Duodenal mucosa (tissue), 2 donors: ENCODE data around the gene RGS19.

Source experiments
- H3K27ac ChIP-seq: one replicate; pipeline ENCODE4 v1.7.0; 2013; ENCODE audit warnings: low read depth, low read length
- H3K27me3 ChIP-seq, 2 donors: one replicate each; pipeline ENCODE4 v1.7.0; 2013; ENCODE audit warnings: low read length in 2 of 2, control low read depth in 1 of 2; ENCODE audit not compliant: insufficient read depth in 2 of 2, control insufficient read depth in 1 of 2
- H3K36me3 ChIP-seq, 2 donors: one replicate each; pipeline ENCODE4 v1.7.0; 2013; ENCODE audit warnings: low read length in 2 of 2, control low read depth in 1 of 2; ENCODE audit not compliant: insufficient read depth in 2 of 2, control insufficient read depth in 1 of 2
- H3K4me1 ChIP-seq, 2 donors: one replicate each; pipeline ENCODE4 v1.7.0; 2013; ENCODE audit warnings: low read length in 2 of 2, control low read depth in 1 of 2; ENCODE audit not compliant: insufficient read depth in 2 of 2, control insufficient read depth in 1 of 2
- H3K4me3 ChIP-seq, 2 donors: one replicate each; pipeline ENCODE4 v1.7.0; 2013; ENCODE audit warnings: low read length in 2 of 2, low read depth in 1 of 2
- H3K9ac ChIP-seq, 2 donors: one replicate each; pipeline ENCODE4 v1.7.0; 2013; ENCODE audit warnings: low read length in 2 of 2, low read depth in 1 of 2
- H3K9me3 ChIP-seq, 2 donors: one replicate each; pipeline ENCODE4 v1.7.0; 2013; ENCODE audit warnings: low read length in 2 of 2, control low read depth in 1 of 2; ENCODE audit not compliant: control insufficient read depth in 1 of 2

Gene RGS19

DNA sequence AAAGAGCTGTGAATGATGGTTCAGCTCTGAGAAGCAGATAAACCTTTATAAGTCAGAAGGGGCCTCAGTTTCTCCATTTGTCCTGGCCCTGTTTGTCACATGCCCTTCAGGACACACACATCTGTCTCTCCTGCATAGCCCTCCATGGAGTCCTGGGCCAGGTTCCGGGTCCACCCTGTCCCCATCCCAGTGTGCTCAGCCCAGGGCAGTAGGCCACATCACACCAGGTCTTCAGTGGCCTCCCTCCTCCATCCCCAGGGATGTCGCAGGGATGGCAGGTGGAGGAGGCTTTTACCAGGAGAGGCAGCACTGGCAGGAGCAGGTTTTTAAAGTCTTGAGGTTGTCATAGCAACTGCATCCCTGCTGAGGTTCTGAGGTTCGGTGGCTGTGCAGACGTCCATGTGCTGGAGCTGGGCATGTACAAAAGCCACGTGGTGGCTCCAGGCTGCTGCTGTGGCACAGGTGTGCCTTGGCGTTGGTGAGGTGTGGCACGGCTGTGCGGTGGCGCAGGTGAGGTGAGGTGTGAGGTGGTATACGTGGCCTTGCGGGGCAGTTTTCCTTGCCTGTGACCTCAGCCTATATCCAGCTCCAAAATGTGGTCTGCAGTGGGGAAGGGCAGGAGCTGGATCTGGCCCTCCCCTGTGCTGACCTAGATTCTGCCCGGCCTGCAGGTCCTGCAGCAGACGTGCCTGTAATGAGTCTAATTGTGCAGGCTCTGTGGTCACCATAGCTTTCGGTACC is 36.0 kb upstream of the RGS19 start:
- Histone ChIP-seq H3K9me3 (no peaks in the 10 kb centered on the region), H3K27ac (no peak overlapping the region), H3K36me3 (no peaks in the 10 kb centered on the region), H3K27me3 (no peaks in the 10 kb centered on the region), H3K9ac (no peak overlapping the region), H3K4me1 (peaks cover 3 to 6% of the 10 kb centered on the region in 2 donors), H3K4me3 (no peak overlapping the region)

DNA sequence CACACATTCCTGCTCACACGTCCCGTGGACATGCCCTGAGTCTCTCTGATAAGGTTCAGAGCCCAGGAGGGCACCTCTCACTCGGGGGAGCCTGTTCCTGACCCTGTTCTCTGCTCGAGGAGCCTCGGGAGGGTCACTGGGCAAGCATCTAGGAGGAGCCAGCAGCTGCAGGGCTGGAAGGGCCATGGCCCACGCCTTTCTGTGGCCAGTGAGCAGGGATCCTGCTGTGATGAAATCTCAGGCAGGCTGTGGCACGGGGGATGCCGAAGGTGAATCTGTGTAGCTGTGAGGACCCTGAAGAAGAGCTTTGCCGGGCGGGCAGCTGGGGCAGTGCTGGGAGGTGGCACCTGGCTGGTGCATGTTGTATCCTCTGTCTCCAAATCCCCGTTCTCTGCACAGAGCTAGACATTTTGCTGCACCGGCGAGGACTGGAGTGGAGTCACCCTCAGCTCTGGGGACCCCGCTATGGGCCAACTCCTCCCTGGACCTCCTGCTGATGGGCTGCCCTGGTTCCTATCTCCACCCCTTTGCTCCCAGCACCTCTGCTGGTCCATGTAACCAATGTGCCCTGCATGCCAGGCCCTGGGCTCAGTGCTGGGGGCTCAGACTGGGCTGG is 35.1 kb upstream of the RGS19 start:
- no peak overlapping the region for H3K9ac ChIP-seq
- no peaks in the 10 kb centered on the region for H3K27me3 ChIP-seq
- H3K4me1 ChIP-seq, result no peaks in the 10 kb centered on the region
- H3K9me3 ChIP-seq, result no peaks in the 10 kb centered on the region
- no peak overlapping the region for H3K4me3 ChIP-seq
- no peak overlapping the region for H3K27ac ChIP-seq
- H3K36me3 ChIP-seq, result no peaks in the 10 kb centered on the region

GRCh38 chr20:64113796-64114355 is 34.6 kb upstream of the RGS19 start:
- Histone ChIP-seq H3K9me3 (no peaks in the 10 kb centered on the region), H3K4me1 (no peaks in the 10 kb centered on the region), H3K27me3 (no peaks in the 10 kb centered on the region), H3K27ac (no peak overlapping the region), H3K9ac (no peak overlapping the region), H3K36me3 (no peaks in the 10 kb centered on the region), H3K4me3 (no peak overlapping the region)

DNA sequence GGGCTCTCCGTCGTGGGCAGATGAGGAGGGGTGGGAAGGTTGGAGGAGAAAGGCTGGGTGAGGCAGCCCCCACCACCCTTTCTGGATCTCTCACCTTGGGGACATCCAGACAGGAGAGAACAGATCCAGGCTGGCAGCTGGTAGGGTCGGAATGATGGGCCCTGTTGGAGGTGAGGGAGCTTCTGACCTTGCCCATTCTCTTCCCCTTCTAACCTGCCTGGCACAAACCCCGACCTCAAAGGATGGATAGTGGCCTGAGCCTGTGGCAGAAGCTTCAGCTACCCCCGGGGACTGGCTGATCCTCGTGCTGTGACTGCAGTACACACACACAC is 34.1 kb upstream of the RGS19 start:
- Histone ChIP-seq H3K4me1 (no peaks in the 10 kb centered on the region), H3K4me3 (no peak overlapping the region), H3K36me3 (no peaks in the 10 kb centered on the region), H3K9ac (no peak overlapping the region), H3K27ac (no peak overlapping the region), H3K27me3 (no peaks in the 10 kb centered on the region), H3K9me3 (no peaks in the 10 kb centered on the region)

DNA sequence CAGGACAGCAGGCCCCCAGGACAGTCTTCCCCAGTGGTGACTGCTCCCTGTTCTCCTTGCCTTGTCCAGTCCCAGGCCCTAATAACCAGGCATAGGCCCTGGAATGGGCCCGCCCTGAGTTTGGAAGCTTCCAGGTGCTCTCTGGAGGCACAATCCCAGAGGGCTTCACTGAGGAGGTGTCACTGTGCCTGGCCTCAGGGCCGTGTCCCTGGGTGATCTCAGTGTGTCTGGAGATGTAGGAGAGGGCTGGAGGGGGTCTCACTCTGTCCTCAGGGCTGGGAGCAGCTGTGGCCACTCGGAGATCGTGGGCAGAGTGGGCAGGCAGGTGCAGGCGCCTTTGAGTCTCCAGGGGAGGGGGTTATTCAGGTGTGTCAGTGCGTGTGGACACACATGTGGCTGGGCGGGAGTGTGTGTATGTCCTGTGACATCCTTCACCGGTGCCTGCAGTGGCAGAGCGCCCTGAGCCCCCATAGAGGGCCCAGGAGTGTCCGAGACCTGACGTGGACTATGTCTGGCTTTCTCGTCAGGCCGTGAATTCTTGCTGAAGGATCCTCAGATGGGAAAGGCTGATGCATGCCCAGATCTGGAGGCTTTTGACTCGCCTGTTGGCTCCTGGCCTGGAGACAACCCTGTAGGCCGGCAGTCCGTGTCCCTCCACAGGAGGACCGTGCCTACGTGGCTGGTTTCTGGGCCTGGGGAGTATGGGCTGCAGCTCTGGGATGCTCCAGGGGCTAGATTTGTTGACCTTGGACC is 33.5 kb upstream of the RGS19 start:
- Histone ChIP-seq H3K9ac (no peak overlapping the region), H3K27ac (no peak overlapping the region)

GRCh38 chr20:64111841-64112641 is 32.7 kb upstream of the RGS19 start:
- Histone ChIP-seq H3K4me3 (no peak overlapping the region), H3K4me1 (no peaks in the 10 kb centered on the region), H3K9ac (no peak overlapping the region), H3K27ac (no peak overlapping the region), H3K36me3 (no peaks in the 10 kb centered on the region), H3K27me3 (no peaks in the 10 kb centered on the region), H3K9me3 (no peaks in the 10 kb centered on the region)

More for the DNA sequence above, 33.5 kb upstream of the RGS19 start:
- H3K4me1 ChIP-seq, result no peaks in the 10 kb centered on the region
- H3K9me3 ChIP-seq, result no peaks in the 10 kb centered on the region
- H3K27me3 ChIP-seq, result no peaks in the 10 kb centered on the region
- no peaks in the 10 kb centered on the region for H3K36me3 ChIP-seq
- H3K4me3 ChIP-seq, result no peak overlapping the region

GRCh38 chr20:64110411-64111068 is 31.2 kb upstream of the RGS19 start:
- no peak overlapping the region for H3K4me3 ChIP-seq
- H3K4me1 ChIP-seq, result no peaks in the 10 kb centered on the region
- H3K36me3 ChIP-seq, result no peaks in the 10 kb centered on the region
- H3K27ac ChIP-seq, result no peak overlapping the region
- H3K9ac ChIP-seq, result no peak overlapping the region
- peaks cover 0 to 8% of the 10 kb centered on the region in 2 donors for H3K27me3 ChIP-seq
- no peaks in the 10 kb centered on the region for H3K9me3 ChIP-seq

DNA sequence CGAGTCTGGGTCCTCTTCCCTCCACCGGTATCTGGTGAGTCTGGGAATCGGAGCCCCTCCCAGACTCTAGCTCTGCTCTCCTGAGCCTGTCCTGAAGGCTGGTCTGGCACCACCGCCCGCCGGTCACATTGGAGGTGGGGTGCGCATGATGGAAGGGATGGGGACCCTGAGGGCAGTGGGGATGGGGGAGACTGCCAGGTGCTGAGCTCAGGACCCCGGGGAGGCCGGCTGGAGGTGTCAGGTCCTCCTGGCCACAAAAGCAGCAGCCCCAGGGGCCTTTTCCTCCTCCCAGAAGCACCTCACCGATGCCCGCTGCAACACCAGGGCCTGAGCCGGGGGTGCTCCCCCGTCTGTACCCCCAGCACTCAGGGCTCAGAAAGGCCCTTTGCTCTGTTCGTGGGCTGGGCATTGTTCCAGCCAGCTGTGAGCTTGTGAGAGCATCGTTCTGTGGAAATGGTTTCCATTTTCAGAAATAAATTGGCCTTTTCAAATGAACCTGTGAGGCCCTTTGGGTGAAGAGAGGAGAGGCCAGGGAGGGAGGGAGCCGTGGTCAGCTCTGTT is 30.6 kb upstream of the RGS19 start:
- Histone ChIP-seq H3K9ac (no peak overlapping the region), H3K4me1 (no peaks in the 10 kb centered on the region), H3K36me3 (no peaks in the 10 kb centered on the region), H3K27ac (no peak overlapping the region), H3K9me3 (no peaks in the 10 kb centered on the region), H3K4me3 (no peak overlapping the region), H3K27me3 (peaks cover 0 to 8% of the 10 kb centered on the region in 2 donors)
